Transverse colon (tissue), 4 donors: ENCODE results near the gene ZSCAN5A. TPM values are rescaled to one million over a fixed set of nuclear protein-coding genes. Genes with fewer than 3 reads are reported as not detected.

Experiments used
- DNase-seq: peaks from one replicate; pipeline ENCODE4 v3.0.0-alpha.2; 2019
- H3K27ac ChIP-seq, 4 donors: fragments of 200-600 bp; sonication (generic); 2 replicates each; pipeline ENCODE4 v1.5.1; 2016 to 2018; ENCODE audit warnings: inconsistent platforms in 4 of 4
- H3K27me3 ChIP-seq: fragments of 200-600 bp; sonication (generic); 2 replicates; pipeline ENCODE4 v1.5.1; 2017; ENCODE audit warnings: inconsistent platforms
- H3K36me3 ChIP-seq, 4 donors: fragments of 200-600 bp; sonication (generic); 2 replicates each; pipeline ENCODE4 v1.5.1; 2017 to 2019; ENCODE audit warnings: inconsistent platforms in 4 of 4
- H3K4me1 ChIP-seq, 4 donors: fragments of 200-600 bp; sonication (generic); 2 replicates each; pipeline ENCODE4 v1.5.1; 2017 to 2020; ENCODE audit warnings: inconsistent platforms in 4 of 4
- H3K4me3 ChIP-seq, 4 donors: fragments of 200-600 bp; sonication (generic); 1 replicate in 1 of 4; 2 replicates in 3 of 4; pipeline versions ENCODE4 v1.5.1 to v1.6.1; 2017 to 2019; ENCODE audit warnings: inconsistent platforms in 4 of 4
- H3K9me3 ChIP-seq, 2 donors: fragments of 200-600 bp; sonication (generic); 2 replicates each; pipeline ENCODE4 v1.5.1; 2017 to 2019; ENCODE audit warnings: inconsistent platforms in 2 of 2
- EP300 ChIP-seq: sonication (generic); formaldehyde crosslinking; IDR thresholded peaks from one replicate; pipeline ENCODE4 v1.6.1; 2017; ENCODE audit warnings: antibody characterized with exemption, low read depth
- POLR2A ChIP-seq: fragments of 450-650 bp; IDR thresholded peaks from one replicate; pipeline ENCODE4 v1.6.1; 2016; ENCODE audit warnings: antibody characterized with exemption, mild to moderate bottlenecking, moderate library complexity
- POLR2AphosphoS5 ChIP-seq, 3 donors: sonication (generic); formaldehyde crosslinking; IDR thresholded peaks; one replicate each; pipeline ENCODE4 v1.6.1; 2016; ENCODE audit warnings: antibody characterized with exemption in 3 of 3
- WGBS, 2 donors: methylation state at CpG; one replicate each; pipeline ENCODE4 v1.1.5; 2018; ENCODE audit warnings: low coverage in 1 of 2; 5-methylcytosine and 5-hydroxymethylcytosine counted together
- in situ Hi-C, 4 donors: fragments of 200-750 bp; cut with MboI; loops; one replicate each; pipeline versions ENCODE4 v1.15.0 to v1.15.1; 2017; ENCODE audit warnings: low sequenced_read_pairs in 3 of 4, low pct_ligation_motif_present in 1 of 4, low pct_unique_long_range_greater_than_20kb in 1 of 4
- intact Hi-C: fragments of 100-400 bp; cut with DNase I; formaldehyde crosslinking; loops from one replicate; pipeline ENCODE4 v1.15.1; 2023; ENCODE audit warnings: low total_unique reads
- total RNA-seq, 4 donors: library from RNA; depleted of rRNA; stranded (reverse); fragments of >200 nt; gene quantifications; one replicate each; pipeline ENCODE4 v1.1.0, GENCODE V29; 2016
- TF ChIP-seq, protein P1 (sequence below), 5 experiments: fragments of 200-600 bp in 3 of 5; fragments of 450-650 bp in 2 of 5; sonication (generic) in 3 of 5; IDR thresholded peaks; 1 replicate in 2 of 5; 2 replicates in 3 of 5; pipeline ENCODE4 v1.5.1; 2016 to 2017; ENCODE audit warnings: antibody characterized with exemption in 5 of 5, inconsistent platforms in 3 of 5, mild to moderate bottlenecking in 2 of 5, moderate library complexity in 1 of 5

The ZSCAN5A gene
- total RNA-seq, 4 donors from 2014 or later = 8.2 to 15.2 (median 12.6) TPM

DNA sequence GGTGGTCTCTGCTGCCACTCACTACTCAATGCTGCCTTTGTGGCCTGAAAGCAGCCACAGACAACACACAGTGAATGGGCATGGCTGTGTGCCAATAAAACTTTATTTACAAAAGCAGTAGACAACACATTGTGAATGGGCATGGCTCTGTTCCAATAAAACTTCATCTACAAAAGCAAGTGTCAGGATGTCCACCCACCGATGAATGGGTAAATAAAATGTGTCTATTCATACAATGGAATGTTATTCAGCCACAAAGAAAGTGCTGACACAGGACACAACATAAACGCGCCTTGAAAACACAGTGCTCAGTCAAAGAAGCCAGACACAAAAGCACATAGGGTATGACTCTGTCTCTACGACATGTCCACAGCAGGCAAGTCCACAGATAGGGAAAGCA, 20.1 kb downstream of the ZSCAN5A start:
- no peak for DNase-seq
- no peak for TF ChIP-seq POLR2A
- no peak for TF ChIP-seq EP300
- no peak for TF ChIP-seq POLR2AphosphoS5 (IDR thresholded peaks at IDR 0.05)
- TF ChIP-seq, protein P1, sequence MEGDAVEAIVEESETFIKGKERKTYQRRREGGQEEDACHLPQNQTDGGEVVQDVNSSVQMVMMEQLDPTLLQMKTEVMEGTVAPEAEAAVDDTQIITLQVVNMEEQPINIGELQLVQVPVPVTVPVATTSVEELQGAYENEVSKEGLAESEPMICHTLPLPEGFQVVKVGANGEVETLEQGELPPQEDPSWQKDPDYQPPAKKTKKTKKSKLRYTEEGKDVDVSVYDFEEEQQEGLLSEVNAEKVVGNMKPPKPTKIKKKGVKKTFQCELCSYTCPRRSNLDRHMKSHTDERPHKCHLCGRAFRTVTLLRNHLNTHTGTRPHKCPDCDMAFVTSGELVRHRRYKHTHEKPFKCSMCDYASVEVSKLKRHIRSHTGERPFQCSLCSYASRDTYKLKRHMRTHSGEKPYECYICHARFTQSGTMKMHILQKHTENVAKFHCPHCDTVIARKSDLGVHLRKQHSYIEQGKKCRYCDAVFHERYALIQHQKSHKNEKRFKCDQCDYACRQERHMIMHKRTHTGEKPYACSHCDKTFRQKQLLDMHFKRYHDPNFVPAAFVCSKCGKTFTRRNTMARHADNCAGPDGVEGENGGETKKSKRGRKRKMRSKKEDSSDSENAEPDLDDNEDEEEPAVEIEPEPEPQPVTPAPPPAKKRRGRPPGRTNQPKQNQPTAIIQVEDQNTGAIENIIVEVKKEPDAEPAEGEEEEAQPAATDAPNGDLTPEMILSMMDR (IDR thresholded peaks at IDR 0.05) = no peak
- Histone ChIP-seq H3K27ac (no peak overlapping the region), H3K4me3 (no peak overlapping the region), H3K9me3 (no peaks in the 10 kb centered on the region), H3K27me3 (no peaks in the 10 kb centered on the region), H3K36me3 (peaks cover 0 to 4% (median 0%) of the 10 kb centered on the region in 4 donors), H3K4me1 (no peaks in the 10 kb centered on the region)
- 83 to 86% methylated on average over 4 of the region's 4 CpGs for WGBS, 2 donors
- intact Hi-C loops = no loop called here
- in situ Hi-C loops = no loop called here

DNA sequence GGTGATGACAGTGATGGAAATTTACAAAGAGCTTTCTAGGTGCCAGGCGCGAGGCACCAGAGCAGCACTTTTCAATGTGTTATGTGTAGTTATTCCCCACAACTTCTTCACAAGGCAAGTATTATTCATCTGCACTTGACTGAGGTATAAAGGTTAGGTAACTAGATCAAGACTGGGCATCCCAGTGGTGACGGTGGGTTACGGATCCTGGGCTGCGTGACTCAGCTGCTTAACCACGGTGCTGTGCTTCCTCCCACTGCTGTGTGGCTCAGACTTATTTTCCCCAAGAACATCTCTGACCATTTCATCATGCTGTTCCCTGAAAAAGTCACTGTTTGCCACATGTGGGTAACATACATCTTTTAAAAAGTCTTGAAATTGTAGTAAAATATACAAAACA, 22.8 kb downstream of the ZSCAN5A start:
- no peak overlapping the region for H3K4me3 ChIP-seq
- H3K27ac ChIP-seq = no peak overlapping the region
- TF ChIP-seq, protein P1 (IDR thresholded peaks at IDR 0.05) = no peak
- no peak for TF ChIP-seq POLR2A
- 98 to 100% methylated on average over 4 to 6 of the region's 6 CpGs for WGBS, 2 donors
- peaks cover 0 to 4% (median 0%) of the 10 kb centered on the region in 4 donors for H3K36me3 ChIP-seq
- in situ Hi-C loops = no loop called here
- H3K9me3 ChIP-seq = no peaks in the 10 kb centered on the region
- no peak for DNase-seq
- no peaks in the 10 kb centered on the region for H3K27me3 ChIP-seq
- no peaks in the 10 kb centered on the region for H3K4me1 ChIP-seq
- intact Hi-C loops = no loop called here

DNA sequence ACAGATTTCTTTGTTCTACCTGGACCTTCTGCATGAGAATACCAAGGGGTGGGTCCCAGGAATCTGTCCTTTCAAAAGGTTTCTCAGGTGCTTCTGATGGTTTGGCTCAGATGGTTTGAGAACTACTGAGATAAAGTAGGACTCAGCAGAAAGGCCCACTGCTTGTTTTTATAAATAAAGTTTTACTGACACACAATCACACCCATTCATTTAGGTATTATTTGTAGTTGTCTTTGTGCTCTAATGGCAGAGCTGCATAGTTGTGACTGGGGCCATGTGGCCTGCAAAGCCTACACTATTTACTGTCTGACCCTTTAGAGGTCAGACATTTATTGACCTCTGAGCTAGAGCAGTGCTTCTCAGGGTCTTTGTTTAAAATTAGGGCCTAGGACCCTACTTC, 24.5 kb downstream of the ZSCAN5A start:
- Histone ChIP-seq H3K4me3 (no peak overlapping the region), H3K36me3 (no peaks in the 10 kb centered on the region), H3K27me3 (no peaks in the 10 kb centered on the region), H3K4me1 (no peaks in the 10 kb centered on the region), H3K9me3 (no peaks in the 10 kb centered on the region), H3K27ac (no peak overlapping the region)
- in situ Hi-C loops = no loop called here
- intact Hi-C loops = no loop called here
- TF ChIP-seq POLR2A (no peak), EP300 (no peak), POLR2AphosphoS5 (IDR thresholded peaks at IDR 0.05) (no peak)
- TF ChIP-seq, protein P1 (IDR thresholded peaks at IDR 0.05) = no peak
- DNase-seq = no peak

DNA sequence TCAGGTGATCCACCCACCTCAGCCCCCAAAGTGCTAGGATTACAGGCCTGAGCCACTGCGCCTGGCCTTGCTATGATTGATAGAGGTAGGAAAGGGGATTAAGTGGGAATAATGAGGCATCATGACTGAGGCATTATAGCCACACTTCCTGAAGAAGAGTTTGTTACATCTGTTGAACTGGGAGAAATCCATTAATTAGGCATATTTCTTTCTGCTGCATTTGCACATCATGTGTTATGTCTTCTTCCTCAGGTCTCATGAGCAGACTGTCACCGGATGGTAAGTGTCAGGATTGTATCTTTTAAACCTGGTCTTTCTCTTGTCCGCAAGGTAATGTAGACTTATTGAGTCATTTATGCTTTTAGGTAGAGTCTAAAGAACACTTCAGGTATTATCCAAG, 29.9 kb downstream of the ZSCAN5A start:
- Histone ChIP-seq H3K4me1 (no peaks in the 10 kb centered on the region), H3K27me3 (no peaks in the 10 kb centered on the region), H3K36me3 (no peaks in the 10 kb centered on the region), H3K9me3 (no peaks in the 10 kb centered on the region), H3K27ac (no peak overlapping the region), H3K4me3 (no peak overlapping the region)
- TF ChIP-seq, protein P1 (IDR thresholded peaks at IDR 0.05) = no peak
- TF ChIP-seq EP300 (no peak), POLR2AphosphoS5 (IDR thresholded peaks at IDR 0.05) (no peak)
- in situ Hi-C loops (no loop called here), intact Hi-C loops (no loop called here)
- DNase-seq = no peak
- 93 to 100% methylated on average over 2 to 3 of the region's 3 CpGs for WGBS, 2 donors
